IMR-90 (cell line): Measurements from ENCODE around the gene PTPN3. TPM values are rescaled to one million over a fixed set of nuclear protein-coding genes. Genes with fewer than 3 reads are reported as not detected.

Source experiments
- ATAC-seq: fragments of 200-7000 bp; cut with Tn5 transposase; 2 replicates; pipeline ENCODE4 v1.9.1; 2020; ENCODE audit warnings: low read depth, mild to moderate bottlenecking, moderate library complexity
- BruUV-seq: library from RNA; stranded (reverse); fragments of 400-500 nt; replicated peaks from 2 replicates; lab custom pipeline; 2021; lab: Mats Ljungman, UMichigan
- CTCF ChIA-PET: fragments of 300-600 bp; formaldehyde crosslinking; extraction: SDS; loops from one replicate; lab custom pipeline; 2021; ENCODE audit warnings: antibody characterized with exemption; lab: Yijun Ruan, JAX
- POLR2A ChIA-PET: fragments of 300-600 bp; sonication (Branson Sonifier 250); formaldehyde crosslinking; loops from one replicate; lab custom pipeline; 2022; ENCODE audit warnings: antibody characterized with exemption; ENCODE audit not compliant: unreplicated experiment; lab: Charles Lee
- DNase-seq: peaks from one replicate; pipeline ENCODE4 v3.0.0; 2013
- H2AFZ ChIP-seq: replicated peaks from 2 replicates; pipeline ENCODE3; 2013; ENCODE audit warnings: low read length, mild to moderate bottlenecking; ENCODE audit not compliant: poor library complexity
- H2AK5ac ChIP-seq: 2 replicates; pipeline ENCODE4 v1.6.1; 2013; ENCODE audit warnings: low read depth, low read length, inconsistent platforms
- H2AK9ac ChIP-seq: replicated peaks from 2 replicates; pipeline ENCODE3; 2013; ENCODE audit warnings: mild to moderate bottlenecking, low read depth, low read length, moderate library complexity; ENCODE audit not compliant: poor library complexity
- H2BK120ac ChIP-seq: 2 replicates; pipeline ENCODE4 v1.6.1; 2013; ENCODE audit warnings: low read depth, low read length, inconsistent platforms
- H2BK15ac ChIP-seq: 3 replicates; pipeline ENCODE4 v1.6.1; 2013; ENCODE audit warnings: low read depth, low read length, inconsistent platforms
- H2BK20ac ChIP-seq: 2 replicates; pipeline ENCODE4 v1.6.1; 2013; ENCODE audit warnings: low read depth, mild to moderate bottlenecking, inconsistent platforms, low read length, moderate library complexity
- H2BK5ac ChIP-seq: 2 replicates; pipeline ENCODE4 v1.6.1; 2013; ENCODE audit warnings: mild to moderate bottlenecking, low read depth, low read length, inconsistent platforms; ENCODE audit not compliant: poor library complexity, severe bottlenecking
- H3K14ac ChIP-seq: replicated peaks from 2 replicates; pipeline ENCODE4 v1.6.1; 2013; ENCODE audit warnings: low read depth, low read length, inconsistent platforms
- H3K18ac ChIP-seq: 2 replicates; pipeline ENCODE4 v1.6.1; 2013; ENCODE audit warnings: low read depth, low read length, control low read depth
- H3K23ac ChIP-seq: 2 replicates; pipeline ENCODE4 v1.6.1; 2013; ENCODE audit warnings: low read depth, low read length, inconsistent platforms
- H3K27ac ChIP-seq: 2 replicates; pipeline ENCODE4 v1.5.1; 2013; ENCODE audit warnings: mild to moderate bottlenecking, control low read depth, low read length; ENCODE audit not compliant: insufficient read depth
- H3K27me3 ChIP-seq: 2 replicates; pipeline ENCODE4 v1.6.1; 2013; ENCODE audit warnings: low read length; ENCODE audit not compliant: control insufficient read depth, insufficient read depth
- H3K36me3 ChIP-seq: 2 replicates; pipeline ENCODE4 v1.6.1; 2013; ENCODE audit warnings: low read length, mixed read lengths; ENCODE audit not compliant: control insufficient read depth, insufficient read depth
- H3K4ac ChIP-seq: 2 replicates; pipeline ENCODE4 v1.6.1; 2013; ENCODE audit warnings: low read depth, low read length, inconsistent platforms
- H3K4me1 ChIP-seq: 2 replicates; pipeline ENCODE4 v1.6.1; 2013; ENCODE audit warnings: low read length, mixed read lengths; ENCODE audit not compliant: control insufficient read depth, insufficient read depth
- H3K4me2 ChIP-seq: 2 replicates; pipeline ENCODE4 v1.6.1; 2013; ENCODE audit warnings: low read depth, mild to moderate bottlenecking, control low read depth, low read length, moderate library complexity
- H3K4me3 ChIP-seq: 2 replicates; pipeline ENCODE4 v1.5.1; 2013; ENCODE audit warnings: low read depth, mild to moderate bottlenecking, control low read depth, low read length, moderate library complexity; ENCODE audit not compliant: insufficient read depth
- H3K56ac ChIP-seq: 2 replicates; pipeline ENCODE4 v1.6.1; 2013; ENCODE audit warnings: low read length, inconsistent platforms; ENCODE audit not compliant: insufficient read depth; ENCODE audit errors: extremely low read depth
- H3K79me1 ChIP-seq, 2 experiments: 2 replicates each; pipeline ENCODE4 v1.6.1; 2013; ENCODE audit warnings: low read length in 2 of 2, inconsistent platforms in 1 of 2, low read depth in 1 of 2
- H3K9ac ChIP-seq: 2 replicates; pipeline ENCODE4 v1.6.1; 2013; ENCODE audit warnings: low read depth, low read length, control low read depth
- H3K9me1 ChIP-seq: 2 replicates; pipeline ENCODE4 v1.6.1; 2013; ENCODE audit warnings: low read length, inconsistent platforms; ENCODE audit not compliant: insufficient read depth
- H3K9me3 ChIP-seq: 2 replicates; pipeline ENCODE4 v1.6.1; 2013; ENCODE audit warnings: low read length; ENCODE audit not compliant: control insufficient read depth, insufficient read depth
- H4K20me1 ChIP-seq: 2 replicates; pipeline ENCODE4 v1.6.1; 2013; ENCODE audit warnings: low read length, inconsistent platforms; ENCODE audit not compliant: insufficient read depth
- H4K5ac ChIP-seq: 2 replicates; pipeline ENCODE4 v1.6.1; 2013; ENCODE audit warnings: mild to moderate bottlenecking, low read depth, low read length, control low read depth
- H4K8ac ChIP-seq, 2 experiments: 2 replicates each; pipeline ENCODE4 v1.6.1; 2013; ENCODE audit warnings: low read depth in 2 of 2, low read length in 2 of 2, control low read depth in 1 of 2, inconsistent platforms in 1 of 2
- H4K91ac ChIP-seq: 2 replicates; pipeline ENCODE4 v1.6.1; 2013; ENCODE audit warnings: low read depth, low read length, inconsistent platforms; ENCODE audit not compliant: insufficient read depth
- BHLHE40 ChIP-seq: fragments of 150-350 bp; IDR thresholded peaks from 2 replicates; pipeline ENCODE4 v1.6.1; 2016; ENCODE audit warnings: mild to moderate bottlenecking, low read depth, low read length
- CHD1 ChIP-seq: IDR thresholded peaks from 2 replicates; pipeline ENCODE4 v1.6.1; 2012; ENCODE audit warnings: low read depth, low read length, improper control_type of control experiment
- ELK1 ChIP-seq: fragments of 150-350 bp; IDR thresholded peaks from 2 replicates; pipeline ENCODE4 v1.6.1; 2016; ENCODE audit warnings: low read depth, mild to moderate bottlenecking, low read length, moderate library complexity, borderline replicate concordance
- FOS ChIP-seq: fragments of 150-350 bp; IDR thresholded peaks from 2 replicates; pipeline ENCODE4 v1.6.1; 2016; ENCODE audit warnings: low read depth, low read length
- MAFK ChIP-seq: IDR thresholded peaks from 2 replicates; pipeline ENCODE4 v1.6.1; 2012; ENCODE audit warnings: low read depth, low read length, improper control_type of control experiment
- MAZ ChIP-seq: IDR thresholded peaks from 2 replicates; pipeline ENCODE4 v1.6.1; 2012; ENCODE audit warnings: low read depth, mild to moderate bottlenecking, low read length, improper control_type of control experiment, moderate library complexity, borderline replicate concordance
- NFE2L2 ChIP-seq: fragments of 150-350 bp; IDR thresholded peaks from 2 replicates; pipeline ENCODE4 v1.6.1; 2016; ENCODE audit warnings: low read depth, mild to moderate bottlenecking, low read length
- POLR2A ChIP-seq: IDR thresholded peaks from 2 replicates; pipeline ENCODE4 v1.6.1; 2012; ENCODE audit warnings: mild to moderate bottlenecking, low read depth, low read length
- RCOR1 ChIP-seq: IDR thresholded peaks from 2 replicates; pipeline ENCODE4 v1.6.1; 2012; ENCODE audit warnings: mild to moderate bottlenecking, low read length, improper control_type of control experiment; ENCODE audit not compliant: insufficient replicate concordance
- RFX5 ChIP-seq: IDR thresholded peaks from 2 replicates; pipeline ENCODE4 v1.8.0; 2012; ENCODE audit warnings: low read depth, mild to moderate bottlenecking, low read length, moderate library complexity
- WGBS, 2 experiments: methylation state at CpG; one replicate each; pipeline versions ENCODE4 v1.1.5 to v1.1.7; 2013; ENCODE audit warnings: missing lambda C conversion rate in 2 of 2; ENCODE audit not compliant: insufficient read length in 1 of 2; ENCODE audit errors: extremely low coverage in 2 of 2; 5-methylcytosine and 5-hydroxymethylcytosine counted together
- dilution Hi-C: fragments of 300-500 bp; cut with HindIII; formaldehyde crosslinking; loops from one replicate; pipeline ENCODE4 v1.14.3; 2018; ENCODE audit warnings: low sequenced_read_pairs; ENCODE audit not compliant: unreplicated experiment
- in situ Hi-C: fragments of 300-500 bp; cut with MboI; formaldehyde crosslinking; loops from 3 replicates; pipeline ENCODE4 v1.14.3; 2019; ENCODE audit warnings: low sequenced_read_pairs, inconsistent platforms, mixed read lengths
- intact Hi-C: fragments of 100-400 bp; cut with micrococcal nuclease; formaldehyde crosslinking; loops from 2 replicates; pipeline ENCODE4 v1.10.0; 2022
- polyA plus RNA-seq, 3 experiments: library from polyadenylated mRNA; depleted of rRNA; stranded (reverse); fragments of >200 nt; gene quantifications; 2 replicates each; pipeline ENCODE4 v1.2.3, GENCODE V29; 2012; ENCODE audit warnings: low replicate concordance in 1 of 3
- total RNA-seq: library from RNA; depleted of rRNA; stranded (reverse); fragments of >200 nt; gene quantifications from 2 replicates; pipeline ENCODE4 v1.2.3, GENCODE V29; 2012
- TF ChIP-seq, protein P1 (sequence below): conservative IDR thresholded peaks from 2 replicates; pipeline ENCODE4 v1.5.1; 2012; ENCODE audit warnings: mild to moderate bottlenecking, low read depth, low read length, improper control_type of control experiment

The PTPN3 gene
- total and polyA plus RNA-seq, 2 of the 4 experiments (the other 2 are of a cell fraction): 0.72 to 0.89 TPM

DNA sequence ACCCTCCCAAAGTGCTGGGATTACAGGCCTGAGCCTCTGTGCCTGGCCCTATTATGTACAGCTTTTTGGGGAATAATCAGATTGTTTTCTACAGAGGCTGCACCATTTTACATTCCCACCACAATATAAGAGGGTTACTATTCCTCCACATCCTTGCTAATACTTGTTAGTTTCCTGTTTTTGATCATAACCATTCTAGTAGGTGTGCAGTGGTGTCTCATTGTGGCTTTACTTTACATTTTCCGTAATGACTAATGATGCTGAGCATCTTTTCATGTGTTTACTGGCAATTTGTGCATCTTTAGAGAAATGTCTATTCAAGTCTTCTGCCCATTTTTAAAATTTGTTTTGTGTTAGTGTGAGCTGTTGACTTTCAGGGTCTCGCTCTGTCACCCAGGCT is 18.3 kb downstream of the PTPN3 start:
- H3K18ac ChIP-seq: no peak overlapping the region
- no peak overlapping the region for H3K4ac ChIP-seq
- BruUV-seq: no TSS peak
- ChIA-PET CTCF (no interaction called here), POLR2A (no interaction called here)
- no peak overlapping the region for H3K14ac ChIP-seq
- H3K9me1 ChIP-seq: no peaks in the 10 kb centered on the region
- no peaks in the 10 kb centered on the region; the same call in 1 of the 2 replicates for H3K27me3 ChIP-seq
- H2AFZ ChIP-seq: no peak overlapping the region
- ATAC-seq: no peak
- H4K91ac ChIP-seq: no peak overlapping the region
- dilution Hi-C loops (no loop called here), in situ Hi-C loops (no loop called here), intact Hi-C loops (no loop called here)
- no peak overlapping the region for H2BK15ac ChIP-seq
- no peak overlapping the region for H2BK5ac ChIP-seq
- no peaks in the 10 kb centered on the region for H3K79me1 ChIP-seq
- no peak overlapping the region for H3K27ac ChIP-seq
- no peak overlapping the region for H3K9ac ChIP-seq
- no peaks in the 10 kb centered on the region for H3K9me3 ChIP-seq
- no peak for DNase-seq
- H3K36me3 ChIP-seq: no peaks in the 10 kb centered on the region
- no peak overlapping the region for H3K23ac ChIP-seq
- H4K5ac ChIP-seq: no peak overlapping the region
- no peak overlapping the region for H2AK9ac ChIP-seq
- H4K8ac ChIP-seq: no peak overlapping the region
- H3K4me1 ChIP-seq: no peaks in the 10 kb centered on the region
- H3K4me3 ChIP-seq: no peak overlapping the region
- H3K56ac ChIP-seq: no peak overlapping the region
- WGBS, 2 experiments: no CpG with 5 or more reads among the region's 2 CpGs
- H4K20me1 ChIP-seq: no peaks in the 10 kb centered on the region
- no peak overlapping the region for H3K4me2 ChIP-seq
- H2BK120ac ChIP-seq: no peak overlapping the region
- TF ChIP-seq CHD1 (no peak), FOS (no peak), MAFK (no peak), RFX5 (no peak), NFE2L2 (no peak), ELK1 (no peak), POLR2A (no peak), MAZ (no peak), RCOR1 (no peak), BHLHE40 (no peak)
- TF ChIP-seq, protein P1, sequence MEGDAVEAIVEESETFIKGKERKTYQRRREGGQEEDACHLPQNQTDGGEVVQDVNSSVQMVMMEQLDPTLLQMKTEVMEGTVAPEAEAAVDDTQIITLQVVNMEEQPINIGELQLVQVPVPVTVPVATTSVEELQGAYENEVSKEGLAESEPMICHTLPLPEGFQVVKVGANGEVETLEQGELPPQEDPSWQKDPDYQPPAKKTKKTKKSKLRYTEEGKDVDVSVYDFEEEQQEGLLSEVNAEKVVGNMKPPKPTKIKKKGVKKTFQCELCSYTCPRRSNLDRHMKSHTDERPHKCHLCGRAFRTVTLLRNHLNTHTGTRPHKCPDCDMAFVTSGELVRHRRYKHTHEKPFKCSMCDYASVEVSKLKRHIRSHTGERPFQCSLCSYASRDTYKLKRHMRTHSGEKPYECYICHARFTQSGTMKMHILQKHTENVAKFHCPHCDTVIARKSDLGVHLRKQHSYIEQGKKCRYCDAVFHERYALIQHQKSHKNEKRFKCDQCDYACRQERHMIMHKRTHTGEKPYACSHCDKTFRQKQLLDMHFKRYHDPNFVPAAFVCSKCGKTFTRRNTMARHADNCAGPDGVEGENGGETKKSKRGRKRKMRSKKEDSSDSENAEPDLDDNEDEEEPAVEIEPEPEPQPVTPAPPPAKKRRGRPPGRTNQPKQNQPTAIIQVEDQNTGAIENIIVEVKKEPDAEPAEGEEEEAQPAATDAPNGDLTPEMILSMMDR: no peak
- H2BK20ac ChIP-seq: no peak overlapping the region
- no peak overlapping the region for H2AK5ac ChIP-seq
